Ovary (tissue), 9 donors: Measurements from ENCODE around the gene SMPX. TPM values are rescaled to one million over a fixed set of nuclear protein-coding genes. Genes with fewer than 3 reads are reported as not detected.
A peak's percentile ranks its signal among the peaks of the same experiment; 100 is the strongest.

Experiments used
- DNase-seq, 5 donors: peaks; one replicate each; pipeline ENCODE4 v3.0.0-alpha.2; 2019 to 2020
- H3K27ac ChIP-seq, 2 donors: fragments of 200-600 bp; one replicate each; pipeline versions ENCODE4 v1.5.1 to v1.8.0; 2019 to 2022
- H3K27me3 ChIP-seq: fragments of 200-600 bp; one replicate; pipeline ENCODE4 v1.8.0; 2022
- H3K36me3 ChIP-seq: fragments of 200-600 bp; sonication (generic); one replicate; pipeline ENCODE4 v1.5.1; 2019
- H3K4me1 ChIP-seq: one replicate; pipeline ENCODE4 v1.8.1; 2013; ENCODE audit warnings: mild to moderate bottlenecking, moderate library complexity; ENCODE audit not compliant: insufficient read depth
- H3K4me3 ChIP-seq: fragments of 200-600 bp; sonication (generic); one replicate; pipeline ENCODE4 v1.5.1; 2017
- H3K9me3 ChIP-seq, 2 donors: fragments of 200-600 bp in 1 of 2; sonication (generic) in 1 of 2; one replicate each; pipeline versions ENCODE4 v1.5.1 to v1.8.1; 2013 to 2019; ENCODE audit warnings: mild to moderate bottlenecking in 1 of 2, moderate library complexity in 1 of 2
- CTCF ChIP-seq, 3 donors: fragments of 450-650 bp in 2 of 3; fragments of 200-600 bp in 1 of 3; IDR thresholded peaks; one replicate each; pipeline versions ENCODE4 v1.5.1 to v1.8.0; 2016 to 2022; ENCODE audit warnings: antibody characterized with exemption in 3 of 3, mild to moderate bottlenecking in 1 of 3
- EP300 ChIP-seq: sonication (generic); formaldehyde crosslinking; IDR thresholded peaks from one replicate; pipeline ENCODE4 v1.6.1; 2017; ENCODE audit warnings: antibody characterized with exemption
- POLR2A ChIP-seq: fragments of 450-650 bp; IDR thresholded peaks from one replicate; pipeline ENCODE4 v1.6.1; 2017; ENCODE audit warnings: antibody characterized with exemption, mild to moderate bottlenecking, moderate library complexity
- WGBS, 3 donors: extraction: QIAGEN DNeasy Blood & Tissue Kit in 1 of 3; methylation state at CpG; one replicate each; pipeline versions ENCODE4 v1.1.5 to v1.1.7; 2013 to 2017; 5-methylcytosine and 5-hydroxymethylcytosine counted together
- intact Hi-C, 4 donors: fragments of 100-400 bp; cut with DNase I; formaldehyde crosslinking; loops; one replicate each; pipeline versions ENCODE4 v1.11.0 to v1.15.1; 2022 to 2023
- polyA plus RNA-seq, 2 donors: library from polyadenylated mRNA; stranded (reverse); fragments of 200-250 nt in 1 of 2; fragments of 350-450 nt in 1 of 2; fragmentation: Illumina TruSeq in 1 of 2; extraction: RNeasy Lipid Tissue Mini Kit (QIAGEN cat#74804) in 1 of 2; gene quantifications; one replicate each; pipeline ENCODE4 v1.2.3, GENCODE V29; 2013 to 2014
- total RNA-seq, 7 donors: library from RNA; depleted of rRNA in 2 of 7; stranded (reverse); fragments of >200 nt in 2 of 7; fragmentation: NEBNext Ultra II Directional in 3 of 7; extraction: Animal tissue kit (Norgen Biotek cat#: 25700) in 3 of 7; gene quantifications; one replicate each; pipeline versions ENCODE4 v1.1.0 to v1.2.4, GENCODE V29; 2016 to 2023
- donor health status: DM: no; HTN: no; CAD: no; lungs with moderate emphysema.
- donor health status: DM: no; HTN: no; CAD: no.
- donor health status: Bipolar disorder and iron deficiency.
- donor health status: DM: yes; HTN: yes; CAD: no.
- donor health status: DM: no; HTN: no; CAD: no.
- donor health status: DM: yes; HTN: yes; CAD: no.

SMPX gene
- total and polyA plus RNA-seq, 9 donors = 0.43 to 1.4 (median 0.64) TPM; not detected in 1

GRCh38 chrX:21749924-21750323 lies 8.0 kb downstream of the SMPX start:
- Histone ChIP-seq H3K36me3 (no peaks in the 10 kb centered on the region), H3K4me3 (no peak overlapping the region), H3K4me1 (no peaks in the 10 kb centered on the region), H3K9me3 (no peaks in the 10 kb centered on the region), H3K27ac (no peak overlapping the region), H3K27me3 (no peaks in the 10 kb centered on the region)
- WGBS, 3 donors = 72 to 81% (median 79%) methylated on average over 1 of the region's 1 CpG
- intact Hi-C loops = no loop called here
- DNase-seq = no peak
- TF ChIP-seq EP300 = no peak
- no peak for TF ChIP-seq CTCF (IDR thresholded peaks at IDR 0.05)
- TF ChIP-seq POLR2A = no peak

GRCh38 chrX:21748235-21748634 lies 9.7 kb downstream of the SMPX start:
- WGBS, 3 donors = 46 to 49% (median 47%) methylated on average over 5 of the region's 5 CpGs
- no peaks in the 10 kb centered on the region for H3K27me3 ChIP-seq
- no peak for DNase-seq
- H3K27ac ChIP-seq = no peak overlapping the region
- no peaks in the 10 kb centered on the region for H3K4me1 ChIP-seq
- intact Hi-C loops = no loop called here
- no peak for TF ChIP-seq EP300
- H3K9me3 ChIP-seq = no peaks in the 10 kb centered on the region
- no peaks in the 10 kb centered on the region for H3K36me3 ChIP-seq
- H3K4me3 ChIP-seq = no peak overlapping the region

GRCh38 chrX:21747558-21747957 lies 10.4 kb downstream of the SMPX start:
- no peak overlapping the region for H3K4me3 ChIP-seq
- H3K27me3 ChIP-seq = no peaks in the 10 kb centered on the region
- 39 to 51% (median 40%) methylated on average over 4 of the region's 4 CpGs for WGBS, 3 donors
- no peaks in the 10 kb centered on the region for H3K9me3 ChIP-seq
- intact Hi-C loops = no loop called here
- H3K36me3 ChIP-seq = no peaks in the 10 kb centered on the region
- H3K27ac ChIP-seq = no peak overlapping the region
- no peaks in the 10 kb centered on the region for H3K4me1 ChIP-seq
- DNase-seq = no peak
- no peak for TF ChIP-seq EP300
- no peak for TF ChIP-seq POLR2A
- no peak for TF ChIP-seq CTCF (IDR thresholded peaks at IDR 0.05)

- intact Hi-C loops = no loop called here
- H3K4me3 ChIP-seq = no peak overlapping the region
- no peaks in the 10 kb centered on the region for H3K27me3 ChIP-seq
- TF ChIP-seq CTCF (IDR thresholded peaks at IDR 0.05) = no peak
- no peak for TF ChIP-seq EP300
- TF ChIP-seq POLR2A = no peak
- no peaks in the 10 kb centered on the region for H3K4me1 ChIP-seq
- peak in 3 of 5 donors; percentile 16 to 23 (median 18) for DNase-seq
- H3K36me3 ChIP-seq = no peaks in the 10 kb centered on the region
- H3K9me3 ChIP-seq = no peaks in the 10 kb centered on the region
- WGBS, 3 donors = 28 to 33% (median 32%) methylated on average over 4 of the region's 4 CpGs
- H3K27ac ChIP-seq = no peak overlapping the region
Measured at GRCh38 chrX:21745756-21746155, 12.2 kb downstream of the SMPX start.

GRCh38 chrX:21744721-21745120 lies 13.2 kb downstream of the SMPX start:
- TF ChIP-seq POLR2A (no peak), EP300 (no peak), CTCF (IDR thresholded peaks at IDR 0.05) (no peak)
- no peak for DNase-seq
- no peaks in the 10 kb centered on the region for H3K27me3 ChIP-seq
- H3K9me3 ChIP-seq = no peaks in the 10 kb centered on the region
- H3K4me1 ChIP-seq = no peaks in the 10 kb centered on the region
- H3K36me3 ChIP-seq = no peaks in the 10 kb centered on the region
- intact Hi-C loops = no loop called here
- no peak overlapping the region for H3K4me3 ChIP-seq
- no peak overlapping the region for H3K27ac ChIP-seq
- WGBS, 3 donors = 24 to 53% (median 41%) methylated on average over 1 of the region's 1 CpG
